Fibroblast of peridontal ligament (primary cell): Measurements from ENCODE around the gene MAMDC2.
A peak's percentile ranks its signal among the peaks of the same experiment; 100 is the strongest.

Source experiments
- DNase-seq: peaks from one replicate; pipeline ENCODE4 v3.0.0-alpha.2; 2010; ENCODE audit errors: extremely low read depth

MAMDC2 gene

GRCh38 chr9:70133253-70134208 lies 89.9 kb downstream of the MAMDC2 start:
- peak; percentile 62 for DNase-seq

- DNase-seq: no peak
These were observed 90.7 kb downstream of the MAMDC2 start for GRCh38 chr9:70134360-70134759.

DNA sequence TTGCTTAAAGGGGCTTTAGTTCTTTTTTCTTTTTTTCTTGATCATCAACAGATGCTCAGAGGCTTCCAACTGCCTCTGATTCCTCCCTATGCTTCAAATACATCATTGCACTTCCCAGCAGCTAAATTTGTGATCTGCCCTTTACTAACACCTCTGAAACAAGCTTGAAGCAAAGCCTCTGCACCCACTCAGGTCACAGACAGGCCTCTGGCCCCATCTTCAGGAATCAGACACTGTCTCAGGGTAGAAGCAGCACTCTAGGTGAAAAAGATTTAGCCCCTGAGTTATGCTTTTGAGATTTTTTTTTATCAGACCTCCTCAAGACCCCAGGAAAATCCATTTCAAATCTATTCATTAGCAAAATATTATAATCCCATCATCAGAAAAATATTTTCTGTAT lies 91.5 kb downstream of the MAMDC2 start:
- DNase-seq: no peak

- no peak for DNase-seq
These were observed 93.0 kb downstream of the MAMDC2 start for GRCh38 chr9:70136632-70137031.

DNA sequence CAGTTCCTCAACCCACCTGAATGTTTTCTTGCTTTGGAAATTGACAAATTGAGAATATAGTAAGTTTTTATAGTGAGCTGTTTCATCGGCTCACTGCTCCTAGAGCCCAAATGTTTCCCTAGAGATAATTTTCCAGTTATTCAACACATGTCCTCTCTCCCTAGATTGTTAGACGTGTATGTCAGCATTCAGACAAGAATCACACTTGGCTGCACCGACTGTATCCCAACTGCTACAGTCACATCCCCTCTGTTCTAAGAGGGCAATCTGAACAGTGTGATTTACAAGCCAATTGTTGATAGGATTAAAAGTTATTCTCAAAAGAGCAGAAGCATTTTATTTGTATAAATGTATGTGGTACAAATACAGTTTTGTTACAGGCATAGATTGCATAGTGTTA lies 93.9 kb downstream of the MAMDC2 start:
- no peak for DNase-seq

- DNase-seq: no peak
These were observed 98.5 kb downstream of the MAMDC2 start for GRCh38 chr9:70142101-70142500.

DNA sequence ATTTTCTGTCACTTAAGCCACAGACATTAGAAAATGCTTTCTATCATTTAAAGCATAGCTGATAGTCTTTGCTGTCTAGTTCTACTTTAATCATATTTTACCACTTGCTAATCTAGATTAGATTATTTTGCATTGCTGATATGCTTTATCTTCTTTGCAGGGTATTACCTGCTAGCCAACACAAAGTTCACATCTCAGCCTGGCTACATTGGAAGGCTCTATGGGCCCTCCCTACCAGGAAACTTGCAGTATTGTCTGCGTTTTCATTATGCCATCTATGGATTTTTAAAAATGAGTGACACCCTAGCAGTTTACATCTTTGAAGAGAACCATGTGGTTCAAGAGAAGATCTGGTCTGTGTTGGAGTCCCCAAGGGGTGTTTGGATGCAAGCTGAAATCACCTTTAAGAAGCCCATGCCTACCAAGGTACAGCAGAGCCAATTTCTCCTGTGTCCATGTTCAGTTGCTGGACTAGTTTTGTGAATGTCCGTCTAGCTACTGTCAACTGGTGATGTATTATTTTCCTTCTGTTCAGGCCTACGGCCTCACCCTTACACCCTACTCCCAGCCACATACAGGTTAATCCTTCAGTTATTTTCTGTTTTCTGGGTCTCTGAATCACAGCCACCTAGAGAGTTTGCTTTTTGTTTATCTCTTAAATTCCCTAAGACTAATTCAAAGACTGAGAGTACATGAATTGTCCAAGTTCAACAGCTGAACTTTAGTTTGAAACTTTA lies 99.9 kb downstream of the MAMDC2 start:
- DNase-seq: no peak

DNA sequence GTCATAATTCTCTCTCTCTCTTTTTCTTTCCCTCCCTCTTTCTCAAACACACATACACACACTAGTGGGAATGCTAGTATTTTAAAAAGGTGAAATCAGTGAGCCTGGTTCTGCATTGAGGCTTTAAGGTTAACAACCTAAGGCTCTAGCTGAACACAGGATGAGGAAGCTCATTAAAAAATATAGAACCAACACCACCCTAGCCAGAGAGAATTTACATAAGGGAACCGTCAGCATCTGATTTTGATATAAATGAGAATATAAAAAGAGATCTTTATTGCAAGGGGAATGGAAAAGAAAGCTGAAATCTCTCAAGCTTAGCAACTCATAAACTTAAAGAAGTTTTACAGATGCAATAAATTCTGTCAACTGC lies 100.5 kb downstream of the MAMDC2 start:
- DNase-seq: no peak

- no peak for DNase-seq
These were observed 102.3 kb downstream of the MAMDC2 start for GRCh38 chr9:70145981-70146380.

GRCh38 chr9:70147196-70147595 lies 103.5 kb downstream of the MAMDC2 start:
- DNase-seq: no peak

DNA sequence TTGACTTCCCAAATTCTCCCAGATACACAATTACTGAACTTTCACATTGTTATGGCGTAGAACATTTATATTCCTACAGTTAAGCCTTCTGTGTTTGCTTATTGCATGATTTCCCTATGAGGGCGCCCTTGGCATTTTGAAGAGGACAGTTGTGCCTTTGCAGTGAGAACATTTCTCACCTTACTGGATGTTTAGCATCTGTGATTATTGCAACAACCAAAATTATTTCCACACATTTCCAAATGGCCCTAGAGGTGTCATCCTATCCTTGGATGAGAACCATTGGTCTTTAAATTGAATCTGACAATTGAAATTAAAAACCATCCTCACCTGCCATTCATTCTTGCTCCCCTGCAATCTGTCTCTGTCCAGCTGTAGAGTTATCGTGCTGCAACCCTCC lies 104.0 kb downstream of the MAMDC2 start:
- no peak for DNase-seq

- no peak for DNase-seq
These were observed 108.7 kb downstream of the MAMDC2 start for GRCh38 chr9:70152350-70152749.

DNA sequence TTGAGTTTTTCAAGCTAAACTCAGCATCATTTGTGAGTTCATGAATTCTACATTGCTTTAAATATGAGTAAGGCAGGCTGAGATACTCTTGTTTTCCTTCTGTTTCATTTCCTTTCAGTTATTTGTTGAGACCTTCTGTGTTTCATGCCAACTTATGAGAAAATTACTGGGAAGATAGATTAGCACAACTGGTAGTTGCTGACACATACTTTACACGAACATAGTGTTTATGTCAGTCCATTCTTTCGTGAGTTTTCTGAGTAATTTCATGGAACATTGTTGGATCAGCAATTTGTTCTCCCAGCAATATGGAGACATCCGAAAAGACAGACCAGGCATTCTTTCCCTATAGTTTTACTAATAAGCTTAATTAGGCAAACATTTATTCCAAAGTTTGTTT lies 113.1 kb downstream of the MAMDC2 start:
- peak; percentile 43 for DNase-seq

- DNase-seq: no peak
These were observed 116.0 kb downstream of the MAMDC2 start for GRCh38 chr9:70159630-70160029.

- DNase-seq: peak; percentile 33
These were observed 117.3 kb downstream of the MAMDC2 start for GRCh38 chr9:70160686-70161600.

DNA sequence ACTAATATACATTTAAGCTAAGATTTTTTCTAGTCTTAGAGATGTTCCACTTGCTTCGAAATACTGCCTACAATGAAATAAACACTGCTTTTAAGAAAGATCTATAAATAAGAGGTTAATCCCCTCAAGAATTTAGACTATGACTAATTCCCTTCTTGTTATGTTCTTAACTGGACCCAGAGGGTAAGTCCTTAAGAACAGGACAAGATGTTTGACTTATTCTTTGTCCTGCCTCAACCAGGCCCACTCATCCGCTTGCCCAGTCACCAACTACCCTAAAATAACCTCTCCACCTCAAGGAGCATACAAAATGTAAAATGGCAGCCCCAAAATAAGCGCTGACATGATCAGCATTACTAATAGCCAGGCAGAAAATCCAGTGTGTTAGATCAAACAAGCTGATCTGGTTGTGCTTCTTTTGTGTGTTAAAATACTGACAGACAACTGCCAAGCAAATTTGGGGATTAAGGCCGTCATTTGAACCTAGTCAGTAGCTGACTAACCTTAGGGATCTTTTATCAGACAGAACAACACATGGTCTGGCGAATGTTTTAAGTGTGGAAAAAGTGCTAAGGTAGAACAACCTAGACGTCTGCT lies 121.5 kb downstream of the MAMDC2 start:
- DNase-seq: peak; percentile 10

GRCh38 chr9:70168521-70168920 lies 124.9 kb downstream of the MAMDC2 start:
- DNase-seq: no peak

DNA sequence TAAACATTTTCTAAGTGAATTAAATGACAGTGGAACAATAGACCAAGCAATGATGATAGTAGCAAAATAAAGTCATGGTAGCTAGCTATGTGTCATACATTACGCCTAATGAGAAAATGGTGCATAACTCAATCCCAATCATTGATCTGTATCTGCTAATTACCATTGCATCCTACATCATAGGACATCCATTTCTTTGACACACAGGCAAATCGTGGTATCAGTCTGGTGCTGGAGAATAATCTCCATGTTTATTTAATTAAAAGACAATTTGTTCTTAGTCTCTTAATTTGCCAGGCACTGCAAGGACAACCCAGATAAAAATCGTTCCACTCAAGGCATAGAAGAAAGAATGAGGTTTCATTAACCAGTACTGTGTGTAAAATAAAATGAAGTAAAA lies 125.6 kb downstream of the MAMDC2 start:
- DNase-seq: no peak

GRCh38 chr9:70170151-70170790 lies 126.6 kb downstream of the MAMDC2 start:
- DNase-seq: no peak

DNA sequence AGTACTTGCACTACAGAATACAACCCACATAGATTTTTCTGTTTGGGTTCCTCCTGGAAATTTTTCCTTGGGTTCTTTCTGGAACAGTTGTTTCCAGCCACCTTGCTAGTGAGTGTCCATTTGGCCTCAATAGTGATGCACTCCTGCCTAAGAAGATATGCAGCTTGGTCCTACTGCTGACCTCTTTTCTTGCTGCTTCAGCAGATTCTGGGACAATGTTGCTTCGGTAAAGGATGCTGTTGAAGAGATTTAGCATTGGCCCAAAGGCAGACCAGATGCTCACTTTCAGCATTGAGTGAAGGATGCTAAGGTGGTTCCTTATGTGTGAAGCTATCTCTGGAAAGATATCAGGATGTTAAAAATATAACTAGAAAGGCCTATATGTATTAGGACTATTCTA lies 128.9 kb downstream of the MAMDC2 start:
- no peak for DNase-seq

DNA sequence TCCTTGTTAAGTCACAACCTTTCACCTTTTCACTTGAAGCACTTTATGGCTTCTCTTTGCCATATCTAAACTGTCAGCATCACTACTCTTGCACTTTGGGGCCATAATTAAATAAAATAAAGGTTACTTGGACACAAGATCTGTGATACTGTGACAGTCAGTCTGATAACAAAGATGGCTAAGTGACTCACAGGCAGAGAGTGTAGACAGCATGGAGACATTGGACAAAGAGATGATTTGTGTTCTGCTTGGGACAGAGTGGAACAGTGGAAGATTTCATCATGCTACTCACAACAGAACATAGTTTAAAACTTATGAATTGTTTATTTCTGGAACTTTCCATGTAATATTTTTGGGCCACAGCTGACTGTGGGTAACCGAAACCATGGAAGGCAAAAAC lies 133.5 kb downstream of the MAMDC2 start:
- DNase-seq: no peak
